Activated CD4-positive, alpha-beta T cell treated with anti-CD3 and anti-CD28 coated beads, Interleukin-2, Interleukin-4, amounts not matched to agents 100 ng/mL and 50 ng/mL, durations not matched to agents 16 hours and 8 hours (primary cell): ENCODE measurements around the gene LPP.

Experiments used
- DNase-seq: peaks from one replicate; pipeline ENCODE4 v3.0.0-alpha.2; 2020; ENCODE audit warnings: low spot score

Gene LPP

DNA sequence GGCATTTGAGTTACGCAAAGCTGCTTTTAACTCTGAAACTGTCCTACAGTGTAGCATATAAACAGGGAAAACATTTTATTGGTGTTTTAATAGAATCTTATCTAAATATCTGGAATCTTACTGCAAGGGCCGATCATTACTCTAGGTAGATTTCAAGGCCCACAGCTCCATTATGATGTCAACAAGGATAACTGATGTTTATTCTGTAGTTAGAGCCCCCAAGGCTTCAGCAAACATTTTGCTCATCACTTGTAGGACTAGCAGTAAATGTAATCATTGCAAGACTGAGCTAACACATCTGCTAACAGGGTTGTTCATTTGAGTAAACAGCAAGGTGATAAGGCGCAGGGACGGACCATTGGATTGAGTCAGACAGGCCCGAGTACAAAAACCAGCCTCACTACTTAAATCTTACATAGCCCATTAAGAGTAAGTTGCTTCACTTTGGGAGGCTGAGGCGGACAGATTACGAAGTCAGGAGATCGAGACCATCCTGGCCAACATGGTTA, 685.3 kb downstream of the LPP start:
- no peak for DNase-seq

DNA sequence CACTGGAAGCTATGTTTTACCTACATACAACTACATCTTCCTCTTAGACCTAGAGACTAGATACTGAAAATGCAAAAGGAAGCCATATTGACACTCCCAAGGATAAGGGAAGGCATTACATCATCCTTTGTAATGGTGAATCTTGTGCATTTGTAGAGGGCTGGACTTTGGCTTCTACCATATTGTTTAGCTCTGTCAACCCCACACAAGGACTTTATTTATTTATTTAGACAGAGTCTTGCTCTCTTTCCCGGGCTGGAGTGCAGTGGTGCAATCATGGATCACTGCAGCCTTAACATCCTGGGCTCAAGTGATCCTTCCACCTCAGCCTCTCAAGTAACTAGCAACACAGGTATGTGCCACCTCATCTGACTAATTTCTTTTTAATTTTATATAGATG, 686.3 kb downstream of the LPP start:
- DNase-seq: no peak

DNA sequence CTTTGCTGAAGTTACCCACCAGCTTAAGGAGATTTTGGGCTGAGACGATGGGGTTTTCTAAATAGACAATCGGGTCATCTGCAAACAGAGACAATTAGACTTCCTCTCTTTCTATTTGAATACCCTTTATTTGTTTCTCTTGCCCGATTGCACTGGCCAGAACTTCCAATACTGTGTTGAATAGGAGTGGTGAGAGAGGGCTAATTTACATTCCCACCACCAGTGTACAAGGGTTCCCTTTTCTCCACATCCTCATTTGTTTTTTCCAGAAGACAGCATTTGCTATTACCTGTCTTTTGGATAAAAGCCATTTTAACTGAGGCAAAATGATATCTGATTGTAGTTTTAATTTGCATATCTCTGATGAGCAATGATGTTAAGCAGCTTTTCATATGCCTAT, 687.9 kb downstream of the LPP start:
- no peak for DNase-seq

DNA sequence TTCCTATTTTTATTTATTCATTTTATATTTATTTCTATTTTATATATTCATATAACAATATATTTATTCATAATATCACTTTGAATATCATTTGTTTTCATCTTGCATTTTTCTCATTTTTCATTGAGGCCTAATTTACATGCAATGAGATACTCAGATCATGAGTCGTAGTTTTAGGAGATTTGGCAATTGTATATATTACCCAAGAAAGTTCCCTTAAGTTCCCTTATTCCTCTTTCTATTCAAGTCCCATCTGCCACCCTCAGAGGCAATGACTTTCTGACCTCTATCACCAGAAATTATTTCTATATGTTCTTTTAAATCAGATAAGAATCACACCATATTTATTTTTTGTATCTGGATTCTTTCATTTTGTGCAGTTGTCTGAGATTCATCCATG, 688.7 kb downstream of the LPP start:
- DNase-seq: no peak

DNA sequence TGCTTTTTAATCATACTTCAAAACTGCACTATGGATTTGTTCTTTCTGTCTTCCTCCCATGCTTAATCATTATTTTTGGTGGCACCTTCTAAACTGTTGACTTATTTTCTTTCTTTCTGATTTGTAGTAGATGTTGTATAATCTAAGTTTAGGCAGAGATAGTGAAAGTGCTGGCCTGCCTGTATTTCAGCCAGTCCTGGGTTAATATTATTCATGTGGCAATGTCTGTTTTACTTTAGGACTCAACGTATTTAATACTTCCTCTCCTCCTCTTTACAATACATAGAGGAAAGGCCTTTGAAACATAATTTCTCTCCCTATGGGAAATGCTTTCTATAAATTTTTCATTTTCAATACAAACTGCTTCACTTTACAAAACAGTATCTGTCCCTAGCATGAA, 690.1 kb downstream of the LPP start:
- no peak for DNase-seq

DNA sequence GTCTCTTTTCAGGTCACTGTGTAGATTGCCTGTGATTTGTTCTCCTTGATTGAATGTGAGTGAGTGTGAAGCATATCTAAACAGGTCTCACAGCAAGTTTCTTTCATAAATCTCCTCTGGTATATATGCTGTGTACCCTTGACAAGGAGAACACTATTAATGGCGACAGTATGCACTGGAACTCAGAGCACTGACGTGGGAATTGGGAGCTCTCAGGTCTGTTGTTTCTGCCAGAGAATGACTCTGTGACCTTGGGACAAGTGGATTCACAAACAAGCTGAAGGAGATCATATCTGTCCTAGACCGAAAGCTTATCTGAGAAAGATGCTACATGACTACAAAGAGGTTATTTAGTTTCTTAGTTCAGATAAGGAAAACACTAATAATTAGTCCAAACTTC, 691.6 kb downstream of the LPP start:
- no peak for DNase-seq

DNA sequence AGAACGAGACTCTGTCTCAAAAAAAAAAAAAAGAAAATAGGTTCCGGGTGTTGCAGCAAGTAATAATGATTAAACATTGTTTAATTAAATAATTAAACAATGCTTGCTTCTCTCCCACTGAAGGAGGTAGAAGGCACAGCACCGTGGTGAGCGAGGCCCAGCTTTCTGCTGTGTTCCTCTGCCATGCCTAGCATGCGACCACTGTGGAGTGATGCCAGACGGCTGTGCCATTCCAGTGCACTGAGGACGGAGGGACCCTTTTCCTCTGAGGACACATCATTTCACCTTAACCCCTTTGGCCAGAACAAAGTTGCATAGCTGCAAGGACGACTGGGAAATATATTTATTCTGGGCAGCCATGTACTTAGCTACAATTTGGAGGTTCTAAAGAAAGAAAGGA, 695.0 kb downstream of the LPP start:
- no peak for DNase-seq

DNA sequence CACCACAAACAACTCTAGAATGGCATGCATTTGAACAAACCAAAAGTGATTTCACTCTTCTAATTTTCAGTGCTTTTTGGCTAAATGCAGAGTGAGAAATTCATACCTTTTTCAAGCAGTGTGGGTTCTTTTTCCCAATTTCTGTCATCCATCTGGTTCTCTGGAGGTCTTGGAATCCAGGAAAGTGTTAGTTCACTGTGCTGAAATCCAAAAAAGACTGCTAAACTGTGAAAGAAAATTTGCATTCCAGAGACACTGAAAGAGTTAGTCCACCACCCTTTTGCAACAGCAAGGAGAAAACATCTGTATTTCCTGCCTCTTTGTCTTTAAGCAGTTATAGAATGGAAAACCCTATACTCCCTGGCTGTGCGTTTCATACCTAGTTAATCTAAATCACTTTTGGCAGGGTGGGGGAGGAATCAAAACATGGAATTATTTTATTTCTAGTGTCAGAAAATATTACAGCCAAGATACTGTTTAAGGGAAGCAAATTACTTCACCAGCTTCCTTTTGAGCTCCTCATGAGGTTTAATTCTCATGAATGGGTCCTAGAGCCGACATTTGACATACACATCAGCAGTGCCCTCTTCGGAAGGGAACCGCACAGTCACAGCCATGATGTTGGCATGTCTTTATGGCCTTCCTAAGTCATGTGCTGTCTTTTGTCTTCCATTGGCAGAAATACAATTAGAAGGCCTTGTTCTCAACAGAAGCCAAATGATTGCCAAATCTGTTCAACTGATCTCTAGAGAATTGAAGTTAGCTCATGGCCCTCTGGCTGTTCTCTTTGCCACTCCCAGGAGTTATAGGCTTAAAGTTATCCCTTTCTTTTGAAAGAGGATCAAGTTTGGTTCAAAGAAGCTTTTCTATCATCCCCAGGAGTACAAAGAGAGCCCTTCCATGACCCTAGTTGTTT, 700.2 kb downstream of the LPP start:
- no peak for DNase-seq

DNA sequence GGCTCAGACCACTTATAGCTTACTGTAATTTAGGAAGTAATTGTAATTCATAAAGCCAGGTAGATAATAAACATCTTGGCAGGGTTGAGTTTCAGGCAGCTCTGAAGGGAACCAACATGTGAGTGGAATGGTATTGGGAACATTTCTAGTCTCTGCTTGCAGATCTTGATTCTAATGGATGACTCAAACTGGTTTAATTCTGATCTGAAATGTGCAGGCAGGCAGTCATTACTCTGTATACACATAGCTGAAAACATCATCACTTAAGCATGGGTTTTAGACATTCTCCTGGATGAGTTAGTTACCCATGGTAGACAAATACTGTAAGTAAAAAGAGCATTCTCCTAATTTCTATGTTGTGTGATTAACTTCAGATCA, 700.8 kb downstream of the LPP start:
- DNase-seq: no peak

DNA sequence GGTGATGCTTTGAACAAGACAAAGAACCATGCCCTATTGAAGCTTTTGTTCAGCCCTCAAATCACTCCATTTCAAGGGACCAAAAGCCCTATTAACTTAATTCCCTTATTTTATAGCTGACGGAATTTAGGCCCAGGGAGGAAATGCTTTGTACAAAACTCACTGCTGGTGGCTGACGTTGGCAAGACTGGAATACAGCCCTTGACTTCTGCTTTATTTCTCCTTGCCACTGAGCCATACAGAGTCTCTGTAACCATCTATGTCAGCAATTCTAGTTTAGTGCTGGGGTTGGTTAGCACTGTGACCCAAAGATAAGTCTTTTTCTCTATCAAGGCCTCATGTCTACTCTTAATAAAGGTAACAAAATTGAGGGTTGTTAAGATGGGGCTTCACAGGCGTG, 701.7 kb downstream of the LPP start:
- DNase-seq: no peak

DNA sequence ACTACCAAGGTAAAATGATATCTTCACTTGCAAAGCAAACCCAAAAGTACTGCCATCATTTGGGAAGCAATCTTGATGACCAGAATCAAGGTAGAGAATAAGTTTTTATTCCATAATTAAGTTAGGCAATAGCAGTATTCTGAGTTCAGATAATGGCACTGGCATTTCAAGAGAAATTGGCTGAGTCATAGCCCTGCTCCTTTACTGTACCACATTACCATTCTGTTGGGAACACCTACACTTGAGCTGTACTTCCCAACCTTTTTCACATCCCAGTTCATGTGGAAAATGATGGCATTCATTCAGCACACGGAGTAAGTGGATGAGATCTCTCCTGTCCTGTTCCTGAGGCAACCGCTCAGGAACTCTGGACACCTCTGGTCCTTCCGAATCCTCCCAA, 706.2 kb downstream of the LPP start:
- no peak for DNase-seq

DNA sequence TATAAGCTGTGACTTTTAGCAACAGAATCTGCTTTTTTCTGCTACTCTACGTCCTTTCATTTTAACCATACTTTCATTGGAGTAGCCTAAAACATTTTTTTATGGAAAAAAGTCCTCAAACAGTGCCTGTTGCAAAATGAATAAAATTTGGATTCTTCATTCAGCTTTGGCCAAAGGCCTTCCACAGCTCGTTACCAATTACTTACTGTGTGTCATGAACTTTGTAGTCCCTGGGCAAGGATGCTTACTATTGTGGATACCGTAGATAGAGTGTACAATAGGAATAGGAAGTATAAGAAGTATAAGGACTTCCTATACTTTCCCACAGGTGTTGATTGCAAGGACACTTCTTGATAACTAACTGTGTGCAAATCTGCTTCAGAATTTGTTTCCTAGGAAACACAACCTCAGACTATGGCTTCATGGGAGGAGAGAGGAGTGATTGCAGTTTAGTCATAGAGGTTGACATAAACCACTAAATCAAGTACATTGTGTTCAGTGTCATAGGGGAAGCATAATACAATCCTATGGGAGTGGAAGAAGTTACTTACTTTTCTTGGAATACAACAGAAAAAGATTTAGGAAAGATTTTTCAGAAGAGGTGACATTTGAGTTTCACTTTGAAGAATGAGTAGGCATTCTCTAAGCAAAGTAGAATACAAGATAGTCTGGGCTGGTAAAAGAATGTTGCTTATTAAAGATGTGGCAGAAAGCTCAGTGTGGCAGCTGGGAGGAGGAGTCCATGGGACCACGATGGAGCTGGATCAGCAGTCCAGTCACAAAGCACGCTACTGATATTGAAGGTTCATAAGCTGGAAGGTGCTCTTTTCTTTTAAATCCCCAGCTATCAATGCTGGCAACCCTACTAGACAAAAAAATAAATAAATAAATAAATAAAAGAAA, 708.1 kb downstream of the LPP start:
- no peak for DNase-seq

DNA sequence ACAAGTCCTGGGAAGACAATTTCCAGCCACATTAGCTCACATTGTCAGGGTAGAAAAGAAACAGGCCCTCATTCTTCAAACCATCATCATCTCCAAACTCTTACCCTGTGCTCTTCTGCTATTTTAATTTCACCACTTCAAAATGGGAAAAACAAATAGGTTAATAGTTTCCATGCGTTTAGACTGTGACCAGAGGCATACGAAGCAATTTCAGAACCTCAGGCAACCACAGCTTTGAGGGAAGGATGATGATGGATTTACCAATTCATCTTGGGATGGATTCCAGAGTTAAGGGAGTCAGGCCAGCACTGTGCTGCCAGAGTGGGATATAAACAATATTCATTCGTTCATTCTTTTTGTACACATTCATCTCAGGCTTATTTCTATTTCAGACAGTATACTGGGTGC, 710.0 kb downstream of the LPP start:
- DNase-seq: no peak

DNA sequence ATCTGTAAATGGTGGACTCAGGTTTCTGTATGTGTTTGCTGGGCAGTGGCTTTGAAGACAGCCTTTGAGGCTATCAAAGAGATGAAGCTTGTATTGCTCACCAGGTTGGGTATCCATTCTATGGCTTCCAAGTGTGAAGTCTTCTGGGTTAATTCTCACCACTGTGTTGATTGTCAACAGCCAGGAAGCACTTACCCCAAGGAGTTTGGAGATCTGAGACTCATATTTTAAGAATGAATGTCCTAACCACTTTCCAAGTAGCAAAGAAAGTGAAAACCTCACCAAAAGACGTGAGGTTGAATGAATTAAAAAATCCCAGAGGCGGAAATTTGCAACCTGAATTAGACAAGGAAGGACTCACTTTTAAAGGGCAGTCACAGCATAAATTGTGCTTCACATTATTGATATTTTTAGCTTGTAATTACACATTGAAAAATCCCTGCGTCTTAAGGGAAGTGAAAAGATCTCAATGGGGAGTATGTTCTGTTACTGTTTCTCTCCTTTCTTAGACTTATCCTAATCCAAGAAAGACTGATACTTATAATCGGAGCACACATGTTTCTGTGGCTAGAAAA, 713.8 kb downstream of the LPP start:
- DNase-seq: no peak

DNA sequence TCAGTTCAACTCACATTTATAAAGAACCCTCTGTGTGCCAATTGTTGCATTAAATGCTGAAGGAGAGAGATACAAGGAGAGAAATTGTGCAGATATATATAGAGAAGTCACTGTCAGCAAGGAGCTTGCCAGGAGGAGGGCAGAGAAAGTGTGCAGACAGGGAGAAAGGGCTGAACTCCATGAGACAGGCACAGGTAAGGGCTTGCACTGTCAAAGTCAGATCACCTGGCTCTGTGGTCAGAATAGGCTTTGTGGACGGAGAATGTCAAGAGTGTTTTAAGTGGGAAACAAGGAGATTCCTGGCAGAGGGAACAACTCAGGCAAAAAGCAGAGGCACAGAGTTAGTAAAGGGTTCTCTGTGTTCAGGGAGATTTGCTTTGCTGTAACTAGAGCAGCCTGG, 714.8 kb downstream of the LPP start:
- DNase-seq: no peak

DNA sequence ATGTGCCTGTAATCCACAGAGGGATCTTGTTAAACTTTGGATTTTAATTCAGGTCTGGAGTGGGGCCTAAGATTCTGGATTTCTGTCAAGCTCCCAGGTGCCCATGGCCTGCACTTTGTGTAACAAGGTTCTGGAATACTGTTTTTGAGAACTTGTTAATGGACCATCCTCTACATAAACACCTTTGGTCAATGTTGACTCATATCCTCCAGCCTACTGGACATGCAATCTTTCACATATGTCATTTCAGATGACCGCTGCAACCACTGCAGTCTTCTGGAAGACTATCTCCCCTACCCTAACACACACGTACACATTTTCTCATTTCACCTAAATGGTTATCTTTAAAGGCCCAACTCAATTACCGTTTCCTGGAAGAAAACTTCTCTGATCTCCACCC, 715.7 kb downstream of the LPP start:
- DNase-seq: no peak

DNA sequence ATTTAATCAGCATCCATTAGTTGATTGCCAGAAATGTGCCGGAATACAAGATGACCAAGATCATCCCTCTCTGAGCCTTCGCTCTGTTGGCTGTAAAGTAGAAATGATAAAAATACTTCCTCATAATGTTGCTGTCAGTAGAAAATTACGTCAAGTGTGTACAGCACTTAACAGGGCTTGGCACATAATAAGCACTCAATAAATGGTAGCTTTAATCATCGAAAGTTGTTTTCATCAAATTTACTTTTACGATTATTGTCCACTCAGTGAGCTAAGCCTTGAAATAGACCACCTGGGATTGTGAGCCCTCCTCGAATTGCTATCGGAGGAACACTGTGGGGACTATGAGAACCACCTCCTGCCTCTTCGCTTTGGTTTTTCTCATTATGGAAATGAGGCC, 716.5 kb downstream of the LPP start:
- no peak for DNase-seq

DNA sequence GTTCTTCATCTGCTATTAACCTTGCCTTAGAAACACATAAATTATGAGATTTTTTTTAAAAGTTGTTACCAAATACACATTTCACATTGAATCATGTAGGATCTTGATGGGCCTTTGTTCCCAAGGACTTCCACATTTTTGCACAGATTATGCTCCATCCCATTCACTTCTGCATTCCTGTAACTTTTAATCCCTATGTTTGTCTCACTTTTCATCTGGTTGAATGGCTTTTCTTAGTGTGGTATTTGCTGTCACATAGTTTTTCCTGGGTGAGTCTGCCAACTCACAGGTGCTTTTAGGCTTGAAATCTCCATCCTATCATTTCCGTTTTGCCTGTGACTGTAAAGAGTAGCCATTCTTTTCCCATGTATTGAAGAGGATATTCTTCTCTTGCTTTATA, 720.6 kb downstream of the LPP start:
- no peak for DNase-seq

DNA sequence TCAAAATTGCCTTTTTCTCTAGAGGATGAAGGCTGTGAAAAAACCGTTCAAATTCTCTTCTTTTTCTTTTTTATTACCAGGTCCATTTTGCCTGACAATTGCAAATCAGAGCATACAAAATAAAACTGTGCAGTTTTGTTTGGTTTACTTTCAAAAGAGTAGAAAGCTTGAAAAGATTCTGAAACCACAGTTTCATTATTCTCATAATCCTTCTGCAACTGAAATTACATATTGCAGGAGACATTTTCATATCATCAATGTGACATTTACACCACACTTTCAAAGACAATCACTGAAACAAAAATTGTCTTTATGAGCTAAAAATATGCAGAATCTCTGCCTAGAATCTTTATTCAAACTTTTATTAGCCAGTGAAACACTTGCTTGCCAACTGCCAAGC, 721.5 kb downstream of the LPP start:
- no peak for DNase-seq

DNA sequence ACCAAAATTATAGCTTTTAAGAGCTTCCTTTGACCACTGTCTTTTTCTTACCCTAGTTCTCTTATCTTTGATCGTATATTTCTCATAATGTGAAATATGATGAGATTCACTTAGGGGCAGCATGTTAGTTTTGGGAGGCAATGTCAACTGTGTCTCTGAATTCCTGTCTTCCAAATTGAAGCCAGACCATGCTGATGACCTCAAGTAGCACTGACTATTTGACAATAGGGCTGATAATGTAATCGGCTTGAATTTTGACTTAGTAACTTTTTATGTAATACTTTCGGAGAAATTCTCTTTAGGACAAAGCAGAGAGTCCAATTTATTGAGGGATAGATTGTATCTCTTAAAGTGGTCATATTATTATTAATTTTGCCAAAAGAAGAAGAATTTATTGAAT, 722.4 kb downstream of the LPP start:
- DNase-seq: no peak

DNA sequence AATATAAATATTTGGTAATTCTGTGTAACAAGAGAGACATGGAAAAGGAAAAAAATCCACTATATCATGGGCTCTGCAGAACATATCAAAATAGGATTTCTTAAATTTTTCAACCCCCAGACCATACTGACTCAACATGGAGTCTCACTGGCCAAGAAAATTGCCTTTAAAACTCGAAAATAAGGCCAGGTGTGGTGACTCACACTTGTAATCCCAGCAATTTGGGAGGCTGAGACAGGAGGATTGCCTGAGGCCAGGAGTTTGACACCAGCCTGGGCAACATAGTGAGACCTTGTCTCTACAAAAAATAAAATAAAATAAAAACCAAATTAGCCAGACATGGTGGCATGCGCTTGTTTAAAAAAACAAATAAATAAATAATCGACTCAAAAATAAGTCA, 723.4 kb downstream of the LPP start:
- DNase-seq: no peak

DNA sequence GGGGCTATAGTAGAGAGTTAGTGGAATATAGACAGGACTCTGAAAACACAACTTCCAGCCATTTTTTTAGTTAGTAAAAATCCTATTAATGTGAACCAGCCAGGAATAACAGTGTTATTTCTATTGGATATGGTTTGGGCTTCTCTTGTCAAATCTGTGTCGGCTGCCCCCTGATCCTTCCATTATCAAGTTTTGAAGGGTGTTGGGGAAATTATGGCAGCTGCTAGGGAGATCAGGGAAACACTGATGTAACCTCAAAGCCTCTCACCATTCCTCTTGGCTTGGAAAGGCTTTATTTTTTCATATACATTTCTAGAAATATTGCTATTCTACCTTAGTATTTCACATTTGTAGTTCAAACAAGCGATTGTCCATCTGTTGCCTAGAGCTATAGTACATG, 724.1 kb downstream of the LPP start:
- no peak for DNase-seq
